ENCODE results near the gene DOCK6.
A peak's percentile ranks its signal among the peaks of the same experiment; 100 is the strongest.

DOCK6 gene

GRCh38 chr19:11273296-11273695 is 11.0 kb upstream of the DOCK6 start:
- no peak for DNase-seq

GRCh38 chr19:11269408-11269807 is 7.1 kb upstream of the DOCK6 start:
- DNase-seq, result no peak

GRCh38 chr19:11268783-11269267 is 6.5 kb upstream of the DOCK6 start:
- no peak for DNase-seq

GRCh38 chr19:11267316-11268085 is 5.2 kb upstream of the DOCK6 start:
- DNase-seq, result no peak

- peak; percentile 65 for DNase-seq
These were observed 3.5 kb upstream of the DOCK6 start for GRCh38 chr19:11265785-11266236.

GRCh38 chr19:11265177-11265784 is 3.0 kb upstream of the DOCK6 start:
- DNase-seq, result no peak

GRCh38 chr19:11264452-11265176 is 2.3 kb upstream of the DOCK6 start:
- DNase-seq, result peak; percentile 70

GRCh38 chr19:11263726-11264125 is 1.4 kb upstream of the DOCK6 start:
- DNase-seq, result no peak

GRCh38 chr19:11261431-11261970 is 823 bp downstream of the DOCK6 start:
- DNase-seq, result no peak

- DNase-seq, result no peak
These were observed 1.3 kb downstream of the DOCK6 start for GRCh38 chr19:11260996-11261395.

- DNase-seq, result no peak
These were observed 4.4 kb downstream of the DOCK6 start for GRCh38 chr19:11257846-11258380.

- no peak for DNase-seq
These were observed 6.1 kb downstream of the DOCK6 start for GRCh38 chr19:11256189-11256588.

GRCh38 chr19:11254666-11255065 is 7.7 kb downstream of the DOCK6 start:
- DNase-seq, result no peak

GRCh38 chr19:11252665-11253355 is 9.5 kb downstream of the DOCK6 start:
- no peak for DNase-seq

GRCh38 chr19:11251650-11252314 is 10.5 kb downstream of the DOCK6 start:
- DNase-seq, result no peak

- no peak for DNase-seq
These were observed 11.1 kb downstream of the DOCK6 start for GRCh38 chr19:11251217-11251616.

- DNase-seq, result no peak
These were observed 13.5 kb downstream of the DOCK6 start for GRCh38 chr19:11248852-11249251.

- DNase-seq, result no peak
These were observed 14.4 kb downstream of the DOCK6 start for GRCh38 chr19:11247934-11248333.

GRCh38 chr19:11247391-11247790 is 14.9 kb downstream of the DOCK6 start:
- DNase-seq, result no peak

GRCh38 chr19:11246941-11247340 is 15.4 kb downstream of the DOCK6 start:
- DNase-seq, result no peak

GRCh38 chr19:11244846-11245589 is 17.3 kb downstream of the DOCK6 start:
- no peak for DNase-seq

All from NCI-H510A treated with DMSO at 0.1 percent for 48 hours (cell line).